IMR-90 (cell line): Measurements from ENCODE around the gene ABCA2. TPM values are rescaled to one million over a fixed set of nuclear protein-coding genes. Genes with fewer than 3 reads are reported as not detected.

ENCODE experiments used
- ATAC-seq: fragments of 200-7000 bp; cut with Tn5 transposase; 2 replicates; pipeline ENCODE4 v1.9.1; 2020; ENCODE audit warnings: low read depth, mild to moderate bottlenecking, moderate library complexity
- BruUV-seq: library from RNA; stranded (reverse); fragments of 400-500 nt; replicated peaks from 2 replicates; lab custom pipeline; 2021; lab: Mats Ljungman, UMichigan
- CTCF ChIA-PET: fragments of 300-600 bp; formaldehyde crosslinking; extraction: SDS; loops from one replicate; lab custom pipeline; 2021; ENCODE audit warnings: antibody characterized with exemption; lab: Yijun Ruan, JAX
- POLR2A ChIA-PET: fragments of 300-600 bp; sonication (Branson Sonifier 250); formaldehyde crosslinking; loops from one replicate; lab custom pipeline; 2022; ENCODE audit warnings: antibody characterized with exemption; ENCODE audit not compliant: unreplicated experiment; lab: Charles Lee
- DNase-seq: peaks from one replicate; pipeline ENCODE4 v3.0.0; 2013
- H2AFZ ChIP-seq: replicated peaks from 2 replicates; pipeline ENCODE3; 2013; ENCODE audit warnings: low read length, mild to moderate bottlenecking; ENCODE audit not compliant: poor library complexity
- H2AK5ac ChIP-seq: 2 replicates; pipeline ENCODE4 v1.6.1; 2013; ENCODE audit warnings: low read depth, low read length, inconsistent platforms
- H2AK9ac ChIP-seq: replicated peaks from 2 replicates; pipeline ENCODE3; 2013; ENCODE audit warnings: mild to moderate bottlenecking, low read depth, low read length, moderate library complexity; ENCODE audit not compliant: poor library complexity
- H2BK120ac ChIP-seq: 2 replicates; pipeline ENCODE4 v1.6.1; 2013; ENCODE audit warnings: low read depth, low read length, inconsistent platforms
- H2BK15ac ChIP-seq: 3 replicates; pipeline ENCODE4 v1.6.1; 2013; ENCODE audit warnings: low read depth, low read length, inconsistent platforms
- H2BK20ac ChIP-seq: 2 replicates; pipeline ENCODE4 v1.6.1; 2013; ENCODE audit warnings: low read depth, mild to moderate bottlenecking, inconsistent platforms, low read length, moderate library complexity
- H2BK5ac ChIP-seq: 2 replicates; pipeline ENCODE4 v1.6.1; 2013; ENCODE audit warnings: mild to moderate bottlenecking, low read depth, low read length, inconsistent platforms; ENCODE audit not compliant: poor library complexity, severe bottlenecking
- H3K14ac ChIP-seq: replicated peaks from 2 replicates; pipeline ENCODE4 v1.6.1; 2013; ENCODE audit warnings: low read depth, low read length, inconsistent platforms
- H3K18ac ChIP-seq: 2 replicates; pipeline ENCODE4 v1.6.1; 2013; ENCODE audit warnings: low read depth, low read length, control low read depth
- H3K23ac ChIP-seq: 2 replicates; pipeline ENCODE4 v1.6.1; 2013; ENCODE audit warnings: low read depth, low read length, inconsistent platforms
- H3K27ac ChIP-seq: 2 replicates; pipeline ENCODE4 v1.5.1; 2013; ENCODE audit warnings: mild to moderate bottlenecking, control low read depth, low read length; ENCODE audit not compliant: insufficient read depth
- H3K27me3 ChIP-seq: 2 replicates; pipeline ENCODE4 v1.6.1; 2013; ENCODE audit warnings: low read length; ENCODE audit not compliant: control insufficient read depth, insufficient read depth
- H3K36me3 ChIP-seq: 2 replicates; pipeline ENCODE4 v1.6.1; 2013; ENCODE audit warnings: low read length, mixed read lengths; ENCODE audit not compliant: control insufficient read depth, insufficient read depth
- H3K4ac ChIP-seq: 2 replicates; pipeline ENCODE4 v1.6.1; 2013; ENCODE audit warnings: low read depth, low read length, inconsistent platforms
- H3K4me1 ChIP-seq: 2 replicates; pipeline ENCODE4 v1.6.1; 2013; ENCODE audit warnings: low read length, mixed read lengths; ENCODE audit not compliant: control insufficient read depth, insufficient read depth
- H3K4me2 ChIP-seq: 2 replicates; pipeline ENCODE4 v1.6.1; 2013; ENCODE audit warnings: low read depth, mild to moderate bottlenecking, control low read depth, low read length, moderate library complexity
- H3K4me3 ChIP-seq: 2 replicates; pipeline ENCODE4 v1.5.1; 2013; ENCODE audit warnings: low read depth, mild to moderate bottlenecking, control low read depth, low read length, moderate library complexity; ENCODE audit not compliant: insufficient read depth
- H3K56ac ChIP-seq: 2 replicates; pipeline ENCODE4 v1.6.1; 2013; ENCODE audit warnings: low read length, inconsistent platforms; ENCODE audit not compliant: insufficient read depth; ENCODE audit errors: extremely low read depth
- H3K79me1 ChIP-seq, 2 experiments: 2 replicates each; pipeline ENCODE4 v1.6.1; 2013; ENCODE audit warnings: low read length in 2 of 2, inconsistent platforms in 1 of 2, low read depth in 1 of 2
- H3K9ac ChIP-seq: 2 replicates; pipeline ENCODE4 v1.6.1; 2013; ENCODE audit warnings: low read depth, low read length, control low read depth
- H3K9me1 ChIP-seq: 2 replicates; pipeline ENCODE4 v1.6.1; 2013; ENCODE audit warnings: low read length, inconsistent platforms; ENCODE audit not compliant: insufficient read depth
- H3K9me3 ChIP-seq: 2 replicates; pipeline ENCODE4 v1.6.1; 2013; ENCODE audit warnings: low read length; ENCODE audit not compliant: control insufficient read depth, insufficient read depth
- H4K20me1 ChIP-seq: 2 replicates; pipeline ENCODE4 v1.6.1; 2013; ENCODE audit warnings: low read length, inconsistent platforms; ENCODE audit not compliant: insufficient read depth
- H4K5ac ChIP-seq: 2 replicates; pipeline ENCODE4 v1.6.1; 2013; ENCODE audit warnings: mild to moderate bottlenecking, low read depth, low read length, control low read depth
- H4K8ac ChIP-seq, 2 experiments: 2 replicates each; pipeline ENCODE4 v1.6.1; 2013; ENCODE audit warnings: low read depth in 2 of 2, low read length in 2 of 2, control low read depth in 1 of 2, inconsistent platforms in 1 of 2
- H4K91ac ChIP-seq: 2 replicates; pipeline ENCODE4 v1.6.1; 2013; ENCODE audit warnings: low read depth, low read length, inconsistent platforms; ENCODE audit not compliant: insufficient read depth
- BHLHE40 ChIP-seq: fragments of 150-350 bp; IDR thresholded peaks from 2 replicates; pipeline ENCODE4 v1.6.1; 2016; ENCODE audit warnings: mild to moderate bottlenecking, low read depth, low read length
- CEBPB ChIP-seq: IDR thresholded peaks from 2 replicates; pipeline ENCODE4 v1.6.1; 2012; ENCODE audit warnings: low read depth, low read length, improper control_type of control experiment
- CHD1 ChIP-seq: IDR thresholded peaks from 2 replicates; pipeline ENCODE4 v1.6.1; 2012; ENCODE audit warnings: low read depth, low read length, improper control_type of control experiment
- CTCF ChIP-seq: conservative IDR thresholded peaks from 2 replicates; pipeline ENCODE4 v1.5.1; 2012; ENCODE audit warnings: mild to moderate bottlenecking, low read depth, low read length, improper control_type of control experiment
- ELK1 ChIP-seq: fragments of 150-350 bp; IDR thresholded peaks from 2 replicates; pipeline ENCODE4 v1.6.1; 2016; ENCODE audit warnings: low read depth, mild to moderate bottlenecking, low read length, moderate library complexity, borderline replicate concordance
- FOS ChIP-seq: fragments of 150-350 bp; IDR thresholded peaks from 2 replicates; pipeline ENCODE4 v1.6.1; 2016; ENCODE audit warnings: low read depth, low read length
- MAFK ChIP-seq: IDR thresholded peaks from 2 replicates; pipeline ENCODE4 v1.6.1; 2012; ENCODE audit warnings: low read depth, low read length, improper control_type of control experiment
- MAZ ChIP-seq: IDR thresholded peaks from 2 replicates; pipeline ENCODE4 v1.6.1; 2012; ENCODE audit warnings: low read depth, mild to moderate bottlenecking, low read length, improper control_type of control experiment, moderate library complexity, borderline replicate concordance
- MXI1 ChIP-seq: IDR thresholded peaks from 2 replicates; pipeline ENCODE4 v1.6.1; 2012; ENCODE audit warnings: low read depth, mild to moderate bottlenecking, low read length, moderate library complexity, borderline replicate concordance
- NFE2L2 ChIP-seq: fragments of 150-350 bp; IDR thresholded peaks from 2 replicates; pipeline ENCODE4 v1.6.1; 2016; ENCODE audit warnings: low read depth, mild to moderate bottlenecking, low read length
- POLR2A ChIP-seq: IDR thresholded peaks from 2 replicates; pipeline ENCODE4 v1.6.1; 2012; ENCODE audit warnings: mild to moderate bottlenecking, low read depth, low read length
- RAD21 ChIP-seq: IDR thresholded peaks from 2 replicates; pipeline ENCODE4 v1.6.1; 2012; ENCODE audit warnings: low read length, improper control_type of control experiment
- RCOR1 ChIP-seq: IDR thresholded peaks from 2 replicates; pipeline ENCODE4 v1.6.1; 2012; ENCODE audit warnings: mild to moderate bottlenecking, low read length, improper control_type of control experiment; ENCODE audit not compliant: insufficient replicate concordance
- RFX5 ChIP-seq: IDR thresholded peaks from 2 replicates; pipeline ENCODE4 v1.8.0; 2012; ENCODE audit warnings: low read depth, mild to moderate bottlenecking, low read length, moderate library complexity
- SMC3 ChIP-seq: fragments of 150-350 bp; IDR thresholded peaks from 2 replicates; pipeline ENCODE4 v1.6.1; 2016; ENCODE audit warnings: low read depth, mild to moderate bottlenecking, antibody characterized with exemption, low read length, moderate library complexity
- USF2 ChIP-seq: fragments of 150-350 bp; IDR thresholded peaks from 2 replicates; pipeline ENCODE4 v1.6.1; 2017; ENCODE audit warnings: mild to moderate bottlenecking, antibody characterized with exemption, low read length, low read depth
- WGBS, 2 experiments: methylation state at CpG; one replicate each; pipeline versions ENCODE4 v1.1.5 to v1.1.7; 2013; ENCODE audit warnings: missing lambda C conversion rate in 2 of 2; ENCODE audit not compliant: insufficient read length in 1 of 2; ENCODE audit errors: extremely low coverage in 2 of 2; 5-methylcytosine and 5-hydroxymethylcytosine counted together
- dilution Hi-C: fragments of 300-500 bp; cut with HindIII; formaldehyde crosslinking; loops from one replicate; pipeline ENCODE4 v1.14.3; 2018; ENCODE audit warnings: low sequenced_read_pairs; ENCODE audit not compliant: unreplicated experiment
- in situ Hi-C: fragments of 300-500 bp; cut with MboI; formaldehyde crosslinking; loops from 3 replicates; pipeline ENCODE4 v1.14.3; 2019; ENCODE audit warnings: low sequenced_read_pairs, inconsistent platforms, mixed read lengths
- intact Hi-C: fragments of 100-400 bp; cut with micrococcal nuclease; formaldehyde crosslinking; loops from 2 replicates; pipeline ENCODE4 v1.10.0; 2022
- polyA plus RNA-seq, 3 experiments: library from polyadenylated mRNA; depleted of rRNA; stranded (reverse); fragments of >200 nt; gene quantifications; 2 replicates each; pipeline ENCODE4 v1.2.3, GENCODE V29; 2012; ENCODE audit warnings: low replicate concordance in 1 of 3
- total RNA-seq: library from RNA; depleted of rRNA; stranded (reverse); fragments of >200 nt; gene quantifications from 2 replicates; pipeline ENCODE4 v1.2.3, GENCODE V29; 2012

ABCA2 gene
- total and polyA plus RNA-seq, 2 of the 4 experiments (the other 2 are of a cell fraction), result 3.8 to 46.0 TPM

- ATAC-seq (no peak), DNase-seq (no peak)
- Histone ChIP-seq H2AFZ (no peak overlapping the region), H3K9me3 (no peaks in the 10 kb centered on the region), H3K23ac (no peak overlapping the region), H2BK5ac (no peak overlapping the region), H2BK15ac (no peak overlapping the region), H3K9ac (no peak overlapping the region), H4K91ac (no peak overlapping the region), H2AK5ac (no peak overlapping the region), H3K79me1 (no peaks in the 10 kb centered on the region), H4K5ac (no peak overlapping the region), H3K4ac (no peak overlapping the region), H4K8ac (no peak overlapping the region), H3K4me1 (peaks cover 8% of the 10 kb centered on the region), H3K18ac (no peak overlapping the region), H3K36me3 (no peaks in the 10 kb centered on the region), H4K20me1 (peaks cover 8% of the 10 kb centered on the region), H3K4me2 (no peak overlapping the region), H3K4me3 (no peak overlapping the region), H3K14ac (no peak overlapping the region), H2AK9ac (peak overlapping the region; percentile 50), H2BK20ac (no peak overlapping the region), H3K27ac (no peak overlapping the region), H3K27me3 (no peaks in the 10 kb centered on the region), H3K56ac (no peak overlapping the region), H3K9me1 (peaks cover 10% of the 10 kb centered on the region), H2BK120ac (no peak overlapping the region)
- CTCF ChIA-PET, result no interaction called here
- no peak for TF ChIP-seq BHLHE40
- TF ChIP-seq MXI1, result no peak
- no peak for TF ChIP-seq USF2
- TF ChIP-seq RCOR1, result no peak
- no peak for TF ChIP-seq NFE2L2
- no peak for TF ChIP-seq POLR2A
- no peak for TF ChIP-seq CTCF
- TF ChIP-seq RAD21, result no peak
- no peak for TF ChIP-seq RFX5
- TF ChIP-seq FOS, result no peak
- no peak for TF ChIP-seq CHD1
- no peak for TF ChIP-seq MAFK
- TF ChIP-seq SMC3, result no peak
- TF ChIP-seq MAZ, result no peak
- no peak for TF ChIP-seq ELK1
- TF ChIP-seq CEBPB, result no peak
- WGBS, 2 experiments, result 92% methylated on average over 2 of the region's 20 CpGs; no CpG with 5 or more reads in 1 of the 2 experiments
- intact Hi-C loops (no loop called here), in situ Hi-C loops (no loop called here), dilution Hi-C loops (no loop called here)
- BruUV-seq, result no TSS peak
- POLR2A ChIA-PET, result no interaction called here
Observed at GRCh38 chr9:137001857-137002645, 26.0 kb downstream of the ABCA2 start.
